ENCODE measurements around the gene EXOC2.
"Not testable (repeated sequence)": the region's sequence is repeated elsewhere in the genome, so short reads cannot be mapped to it uniquely, and the experiment has no call there.

The EXOC2 gene

DNA sequence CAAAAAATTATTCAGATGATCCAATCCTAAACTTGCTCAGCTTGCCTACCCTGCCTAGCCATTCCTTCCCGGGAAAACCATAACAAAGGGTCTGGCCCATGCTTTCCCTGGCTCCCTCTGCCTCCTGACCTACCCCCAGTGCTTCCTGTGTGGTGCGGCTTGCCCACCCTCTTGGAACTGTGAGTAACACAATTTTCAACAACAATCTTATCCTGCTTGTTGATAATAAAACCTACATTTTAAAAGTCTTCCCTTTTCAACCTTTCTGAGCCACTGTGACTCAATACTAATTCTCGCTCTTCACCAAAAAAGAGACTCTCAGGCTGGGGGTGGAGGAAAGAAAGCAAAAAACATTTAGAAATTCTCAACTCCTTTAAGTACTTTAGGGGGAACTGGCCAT lies 18.0 kb downstream of the EXOC2 start:
- Histone ChIP-seq H3K36me3 (ENCODE audit: control insufficient read depth, insufficient read depth, low read length) (no peaks in the 10 kb centered on the region), H3K79me2 (peaks cover 22% of the 10 kb centered on the region), H3K27me3 (ENCODE audit: control insufficient read depth, insufficient read depth, low read length) (no peaks in the 10 kb centered on the region), H2AFZ (no peak overlapping the region), H3K4me3 (ENCODE audit: low read depth, low read length) (no peak overlapping the region), H3K9me3 (ENCODE audit: control insufficient read depth, low read length) (no peaks in the 10 kb centered on the region), H3K27ac (no peak overlapping the region), H3K4me2 (ENCODE audit: low read length) (no peak overlapping the region), H3K9ac (no peak overlapping the region), H3K4me1 (no peaks in the 10 kb centered on the region)
- TF ChIP-seq, protein P1, sequence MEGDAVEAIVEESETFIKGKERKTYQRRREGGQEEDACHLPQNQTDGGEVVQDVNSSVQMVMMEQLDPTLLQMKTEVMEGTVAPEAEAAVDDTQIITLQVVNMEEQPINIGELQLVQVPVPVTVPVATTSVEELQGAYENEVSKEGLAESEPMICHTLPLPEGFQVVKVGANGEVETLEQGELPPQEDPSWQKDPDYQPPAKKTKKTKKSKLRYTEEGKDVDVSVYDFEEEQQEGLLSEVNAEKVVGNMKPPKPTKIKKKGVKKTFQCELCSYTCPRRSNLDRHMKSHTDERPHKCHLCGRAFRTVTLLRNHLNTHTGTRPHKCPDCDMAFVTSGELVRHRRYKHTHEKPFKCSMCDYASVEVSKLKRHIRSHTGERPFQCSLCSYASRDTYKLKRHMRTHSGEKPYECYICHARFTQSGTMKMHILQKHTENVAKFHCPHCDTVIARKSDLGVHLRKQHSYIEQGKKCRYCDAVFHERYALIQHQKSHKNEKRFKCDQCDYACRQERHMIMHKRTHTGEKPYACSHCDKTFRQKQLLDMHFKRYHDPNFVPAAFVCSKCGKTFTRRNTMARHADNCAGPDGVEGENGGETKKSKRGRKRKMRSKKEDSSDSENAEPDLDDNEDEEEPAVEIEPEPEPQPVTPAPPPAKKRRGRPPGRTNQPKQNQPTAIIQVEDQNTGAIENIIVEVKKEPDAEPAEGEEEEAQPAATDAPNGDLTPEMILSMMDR (IDR thresholded peaks at IDR 0.05): no peak

DNA sequence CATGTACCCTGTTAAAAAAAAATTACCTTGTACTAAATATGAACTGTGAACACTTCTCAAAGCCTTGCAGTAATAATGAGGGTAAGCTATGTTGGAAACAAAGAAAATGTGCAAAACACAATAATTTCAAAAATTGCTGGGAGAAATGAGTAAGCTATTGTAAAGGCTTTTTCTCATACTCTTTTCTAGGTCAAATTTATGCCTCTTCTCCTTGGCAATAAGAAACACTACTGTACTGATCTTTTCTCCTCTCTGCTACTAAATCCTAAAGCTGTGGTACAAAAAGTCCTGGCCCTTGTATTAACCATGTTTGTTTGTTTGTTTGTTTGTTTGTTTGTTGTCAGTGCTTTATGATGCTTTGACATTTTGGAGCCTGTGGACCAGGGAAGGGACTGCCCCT lies 18.5 kb downstream of the EXOC2 start:
- peaks cover 23% of the 10 kb centered on the region for H3K79me2 ChIP-seq
- H3K4me3 ChIP-seq (ENCODE audit: low read depth, low read length): no peak overlapping the region
- H2AFZ ChIP-seq: no peak overlapping the region
- H3K27me3 ChIP-seq (ENCODE audit: control insufficient read depth, insufficient read depth, low read length): no peaks in the 10 kb centered on the region
- H3K9me3 ChIP-seq (ENCODE audit: control insufficient read depth, low read length): no peaks in the 10 kb centered on the region
- TF ChIP-seq, protein P1 (IDR thresholded peaks at IDR 0.05): no peak
- H3K9ac ChIP-seq: no peak overlapping the region
- no peak overlapping the region for H3K27ac ChIP-seq
- H3K4me2 ChIP-seq (ENCODE audit: low read length): no peak overlapping the region
- H3K4me1 ChIP-seq: no peaks in the 10 kb centered on the region
- no peaks in the 10 kb centered on the region for H3K36me3 ChIP-seq (ENCODE audit: control insufficient read depth, insufficient read depth, low read length)

DNA sequence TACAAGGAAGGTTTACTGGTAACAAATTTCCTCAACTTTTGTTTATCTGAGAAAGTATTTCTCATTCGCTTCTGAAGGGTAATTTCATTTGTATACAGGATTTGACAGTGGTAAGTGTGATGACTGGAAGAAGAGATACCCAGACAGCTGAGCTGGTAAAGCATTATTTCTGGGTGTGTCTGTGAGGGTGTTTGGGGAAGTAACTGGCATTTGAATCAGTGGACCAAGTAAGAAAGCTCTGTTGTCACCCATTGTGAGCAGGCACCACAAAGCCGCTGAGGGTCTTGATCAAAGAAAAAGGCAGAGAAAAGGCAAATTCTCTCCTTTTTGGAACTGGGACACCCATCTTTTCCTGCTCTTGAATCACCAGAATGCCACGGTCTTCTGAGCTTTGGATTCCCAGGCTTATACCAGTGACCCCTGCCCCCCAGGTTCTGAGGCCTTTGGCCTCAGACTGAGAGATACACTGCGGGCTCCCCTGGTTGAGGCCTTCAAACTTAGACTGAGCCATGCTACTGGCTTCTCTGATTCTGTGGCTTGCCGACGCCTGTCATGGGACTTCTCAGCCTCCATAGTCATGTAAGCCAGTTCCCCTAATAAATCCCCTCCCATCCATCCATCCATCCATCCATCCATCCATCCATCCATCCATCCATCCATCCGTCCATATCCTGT lies 25.5 kb downstream of the EXOC2 start:
- Histone ChIP-seq H2AFZ (no peak overlapping the region), H3K27ac (no peak overlapping the region), H3K4me2 (ENCODE audit: low read length) (no peak overlapping the region), H3K27me3 (ENCODE audit: control insufficient read depth, insufficient read depth, low read length) (no peaks in the 10 kb centered on the region), H3K9me3 (ENCODE audit: control insufficient read depth, low read length) (no peaks in the 10 kb centered on the region), H3K79me2 (peaks cover 36% of the 10 kb centered on the region), H3K36me3 (ENCODE audit: control insufficient read depth, insufficient read depth, low read length) (no peaks in the 10 kb centered on the region), H3K4me1 (no peaks in the 10 kb centered on the region), H3K4me3 (ENCODE audit: low read depth, low read length) (no peak overlapping the region), H3K9ac (no peak overlapping the region)
- TF ChIP-seq, protein P1 (IDR thresholded peaks at IDR 0.05): no peak

DNA sequence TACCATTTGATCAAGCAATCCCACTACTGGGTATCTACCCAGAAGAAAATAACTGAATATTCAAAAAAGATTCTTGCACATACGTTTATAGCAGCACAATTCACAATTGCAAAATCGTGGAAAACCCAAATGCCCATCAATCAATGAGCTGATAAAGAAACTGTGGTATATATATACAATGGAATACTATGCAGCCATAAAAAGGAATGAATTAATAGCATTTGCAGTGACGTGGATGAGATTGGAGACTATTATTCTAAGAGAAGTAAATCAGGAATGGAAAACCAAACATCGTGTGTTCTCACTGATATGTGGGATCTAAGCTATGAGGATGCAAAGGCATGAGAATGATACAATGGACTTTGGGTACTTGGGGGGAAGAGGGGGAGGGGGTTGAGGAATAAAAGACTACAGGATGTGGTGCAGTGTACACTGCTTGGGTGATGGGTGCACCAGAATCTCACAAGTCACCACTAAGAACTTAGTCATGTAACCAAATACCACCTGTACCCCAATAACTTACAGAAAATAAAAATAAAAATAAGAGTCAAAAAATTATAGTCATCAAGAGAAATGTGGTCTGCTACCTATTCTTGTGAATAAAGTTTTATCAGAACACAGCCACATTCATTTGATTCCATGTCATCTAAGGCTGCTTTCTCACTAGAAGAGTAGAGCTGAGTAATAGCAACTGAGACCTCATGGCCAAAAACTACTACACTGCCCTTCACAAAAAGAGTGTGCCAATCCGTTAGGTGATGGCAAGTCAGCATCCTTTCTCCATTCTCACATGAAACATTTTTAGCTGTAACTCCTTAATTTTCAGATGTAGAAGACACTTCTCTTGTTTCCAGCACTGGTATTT lies 27.3 kb downstream of the EXOC2 start:
- no peak overlapping the region for H2AFZ ChIP-seq
- TF ChIP-seq, protein P1 (IDR thresholded peaks at IDR 0.05): no peak
- H3K4me3 ChIP-seq (ENCODE audit: low read depth, low read length): no peak overlapping the region
- no peak overlapping the region for H3K27ac ChIP-seq
- H3K9ac ChIP-seq: no peak overlapping the region
- H3K36me3 ChIP-seq (ENCODE audit: control insufficient read depth, insufficient read depth, low read length): no peaks in the 10 kb centered on the region
- H3K4me2 ChIP-seq (ENCODE audit: low read length): no peak overlapping the region
- H3K9me3 ChIP-seq (ENCODE audit: control insufficient read depth, low read length): no peaks in the 10 kb centered on the region
- no peaks in the 10 kb centered on the region for H3K4me1 ChIP-seq
- H3K27me3 ChIP-seq (ENCODE audit: control insufficient read depth, insufficient read depth, low read length): no peaks in the 10 kb centered on the region
- peaks cover 37% of the 10 kb centered on the region for H3K79me2 ChIP-seq

DNA sequence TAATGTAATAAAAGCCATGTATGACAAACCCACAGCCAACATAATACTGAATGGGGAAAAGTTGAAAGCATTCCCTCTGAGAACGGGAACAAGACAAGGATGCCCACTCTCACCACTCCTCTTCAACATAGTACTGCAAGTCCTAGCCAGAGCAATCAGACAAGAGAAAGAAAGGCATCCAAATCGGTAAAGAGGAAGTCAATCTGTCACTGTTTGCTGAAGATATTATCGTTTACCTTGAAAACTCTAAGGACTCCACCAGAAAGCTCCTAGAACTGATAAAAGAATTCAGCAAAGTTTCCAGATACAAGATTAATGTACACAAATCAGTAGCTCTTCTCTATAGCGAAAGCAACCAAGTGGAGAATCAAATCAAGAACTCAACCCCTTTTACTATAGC lies 29.2 kb downstream of the EXOC2 start:
- H3K9me3 ChIP-seq (ENCODE audit: control insufficient read depth, low read length); H3K36me3 ChIP-seq (ENCODE audit: control insufficient read depth, insufficient read depth, low read length); H3K4me3 ChIP-seq (ENCODE audit: low read depth, low read length); H3K27me3 ChIP-seq (ENCODE audit: control insufficient read depth, insufficient read depth, low read length); H3K4me1 ChIP-seq; H3K4me2 ChIP-seq (ENCODE audit: low read length); H3K9ac ChIP-seq; H2AFZ ChIP-seq; H3K27ac ChIP-seq: not testable (repeated sequence)
- peaks cover 31% of the 10 kb centered on the region for H3K79me2 ChIP-seq

All from parathyroid adenoma (tissue), 2 donors.